ENCODE results near the gene CUBN.

- TF ChIP-seq TCF7 (CRISPR knock-in tag; IDR thresholded peaks at IDR 0.05; ENCODE audit: low read depth) (no peak), SMAD3 (CRISPR knock-in tag; IDR thresholded peaks at IDR 0.05; ENCODE audit: borderline replicate concordance) (no peak), E2F1 (CRISPR knock-in tag; IDR thresholded peaks at IDR 0.05) (no peak), NFYB (CRISPR knock-in tag; conservative IDR thresholded peaks at IDR 0.05; ENCODE audit: low read depth) (no peak)
- TF ChIP-seq, protein P1, sequence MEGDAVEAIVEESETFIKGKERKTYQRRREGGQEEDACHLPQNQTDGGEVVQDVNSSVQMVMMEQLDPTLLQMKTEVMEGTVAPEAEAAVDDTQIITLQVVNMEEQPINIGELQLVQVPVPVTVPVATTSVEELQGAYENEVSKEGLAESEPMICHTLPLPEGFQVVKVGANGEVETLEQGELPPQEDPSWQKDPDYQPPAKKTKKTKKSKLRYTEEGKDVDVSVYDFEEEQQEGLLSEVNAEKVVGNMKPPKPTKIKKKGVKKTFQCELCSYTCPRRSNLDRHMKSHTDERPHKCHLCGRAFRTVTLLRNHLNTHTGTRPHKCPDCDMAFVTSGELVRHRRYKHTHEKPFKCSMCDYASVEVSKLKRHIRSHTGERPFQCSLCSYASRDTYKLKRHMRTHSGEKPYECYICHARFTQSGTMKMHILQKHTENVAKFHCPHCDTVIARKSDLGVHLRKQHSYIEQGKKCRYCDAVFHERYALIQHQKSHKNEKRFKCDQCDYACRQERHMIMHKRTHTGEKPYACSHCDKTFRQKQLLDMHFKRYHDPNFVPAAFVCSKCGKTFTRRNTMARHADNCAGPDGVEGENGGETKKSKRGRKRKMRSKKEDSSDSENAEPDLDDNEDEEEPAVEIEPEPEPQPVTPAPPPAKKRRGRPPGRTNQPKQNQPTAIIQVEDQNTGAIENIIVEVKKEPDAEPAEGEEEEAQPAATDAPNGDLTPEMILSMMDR (IDR thresholded peaks at IDR 0.05) = no peak
Measured at GRCh38 chr10:16819436-16819835, 310.2 kb downstream of the CUBN start.

Data from WTC11 (cell line).